Neuron (in vitro differentiated cells): ENCODE data around the gene UBQLN3.

Experiments
- H2AFZ ChIP-seq: one replicate; pipeline ENCODE4 v1.6.1; 2013; ENCODE audit warnings: low read depth, mild to moderate bottlenecking, inconsistent platforms, low read length, moderate library complexity
- H3K27me3 ChIP-seq: one replicate; pipeline ENCODE4 v1.6.1; 2013; ENCODE audit warnings: low read length; ENCODE audit not compliant: insufficient read depth
- H3K36me3 ChIP-seq: one replicate; pipeline ENCODE4 v1.6.1; 2013; ENCODE audit warnings: low read length; ENCODE audit not compliant: insufficient read depth
- H3K4me1 ChIP-seq: one replicate; pipeline ENCODE4 v1.6.1; 2013; ENCODE audit warnings: low read length; ENCODE audit not compliant: insufficient read depth
- H3K4me3 ChIP-seq: 2 replicates; pipeline ENCODE4 v1.5.1; 2013; ENCODE audit warnings: mild to moderate bottlenecking, low read length, moderate library complexity
- H3K9me3 ChIP-seq: one replicate; pipeline ENCODE4 v1.6.1; 2013; ENCODE audit warnings: low read length

Gene UBQLN3

DNA sequence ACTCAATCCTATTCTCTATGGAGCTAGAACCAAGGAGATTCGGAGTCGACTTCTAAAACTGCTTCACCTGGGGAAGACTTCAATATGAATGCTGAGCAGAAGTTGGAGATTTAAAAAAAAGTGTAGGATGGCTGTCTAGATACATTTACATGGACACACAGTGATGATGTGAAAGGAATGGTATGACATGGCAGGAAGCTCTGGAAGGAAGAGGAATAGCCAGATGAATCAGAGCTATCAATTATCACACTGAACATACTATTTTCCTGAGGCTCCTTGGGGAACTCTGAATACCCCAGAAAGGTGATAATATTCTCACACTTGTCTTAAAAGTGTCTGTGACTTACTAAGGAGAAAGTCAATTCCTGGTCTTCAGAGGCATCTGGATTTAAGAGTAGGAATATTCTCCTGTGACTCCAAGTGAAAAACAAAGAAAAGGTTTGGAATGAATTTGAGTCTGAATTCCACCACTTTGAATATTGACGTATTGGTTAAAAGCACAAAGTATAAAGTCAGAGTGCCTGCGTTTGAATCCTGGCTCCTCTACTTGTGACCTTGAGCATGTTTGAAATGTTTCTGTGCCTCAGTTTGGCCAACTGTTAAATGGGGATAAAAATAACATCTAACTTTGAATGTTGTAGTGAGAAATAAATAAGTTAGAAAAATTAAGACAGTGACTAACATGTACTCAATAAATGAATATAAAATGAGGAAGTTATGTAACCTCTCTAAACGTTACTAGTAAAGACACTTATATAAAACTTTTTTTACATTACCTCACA lies 20.0 kb downstream of the UBQLN3 start:
- H3K4me1 ChIP-seq = no peaks in the 10 kb centered on the region
- no peak overlapping the region for H2AFZ ChIP-seq
- H3K9me3 ChIP-seq = no peaks in the 10 kb centered on the region
- H3K36me3 ChIP-seq = no peaks in the 10 kb centered on the region
- no peak overlapping the region for H3K4me3 ChIP-seq
- H3K27me3 ChIP-seq = no peaks in the 10 kb centered on the region

DNA sequence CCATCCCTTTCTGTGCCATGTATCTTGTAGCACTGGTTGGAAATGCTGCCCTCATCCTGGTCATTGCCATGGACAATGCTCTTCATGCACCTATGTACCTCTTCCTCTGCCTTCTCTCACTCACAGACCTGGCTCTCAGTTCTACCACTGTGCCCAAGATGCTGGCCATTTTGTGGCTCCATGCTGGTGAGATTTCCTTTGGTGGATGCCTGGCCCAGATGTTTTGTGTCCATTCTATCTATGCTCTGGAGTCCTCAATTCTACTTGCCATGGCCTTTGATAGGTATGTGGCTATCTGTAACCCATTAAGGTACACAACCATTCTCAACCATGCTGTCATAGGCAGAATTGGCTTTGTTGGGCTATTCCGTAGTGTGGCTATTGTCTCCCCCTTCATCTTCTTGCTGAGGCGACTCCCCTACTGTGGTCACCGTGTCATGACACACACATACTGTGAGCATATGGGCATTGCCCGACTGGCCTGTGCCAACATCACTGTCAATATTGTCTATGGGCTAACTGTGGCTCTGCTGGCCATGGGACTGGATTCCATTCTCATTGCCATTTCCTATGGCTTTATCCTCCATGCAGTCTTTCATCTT lies 20.9 kb downstream of the UBQLN3 start:
- no peak overlapping the region for H2AFZ ChIP-seq

DNA sequence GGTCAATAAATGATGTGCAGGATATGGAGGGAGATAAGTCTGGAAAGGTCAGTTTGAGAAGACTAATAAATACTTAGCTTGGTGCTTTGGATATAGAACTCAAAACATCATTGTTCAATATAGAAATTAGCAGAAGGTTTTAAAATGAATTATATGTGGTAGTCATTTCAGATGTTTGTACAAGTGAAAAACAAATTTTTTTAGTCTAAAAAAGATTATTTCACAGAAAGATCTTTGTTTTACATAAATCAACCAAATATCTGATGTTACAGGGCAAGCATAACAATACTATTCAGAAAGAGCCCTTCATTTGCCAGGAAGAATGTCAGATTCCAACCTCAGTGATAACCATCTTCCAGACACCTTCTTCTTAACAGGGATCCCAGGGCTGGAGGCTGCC lies 21.4 kb downstream of the UBQLN3 start, which contains the start of gene OR52D1:
TSS of gene OR52D1 (plus strand) at position 301 of the 400 bp plus-strand sequence. CDS start at position 323, 22 bp downstream.
- Histone ChIP-seq H3K36me3 (no peaks in the 10 kb centered on the region), H2AFZ (no peak within 1 kb of the TSS), H3K9me3 (no peaks in the 10 kb centered on the region), H3K27me3 (no peaks in the 10 kb centered on the region), H3K4me3 (no peak within 1 kb of the TSS), H3K4me1 (no peaks in the 10 kb centered on the region)

More for the DNA sequence above, 20.9 kb downstream of the UBQLN3 start:
- H3K4me3 ChIP-seq = no peak overlapping the region
- no peaks in the 10 kb centered on the region for H3K4me1 ChIP-seq
- H3K27me3 ChIP-seq = no peaks in the 10 kb centered on the region
- no peaks in the 10 kb centered on the region for H3K9me3 ChIP-seq
- H3K36me3 ChIP-seq = no peaks in the 10 kb centered on the region

DNA sequence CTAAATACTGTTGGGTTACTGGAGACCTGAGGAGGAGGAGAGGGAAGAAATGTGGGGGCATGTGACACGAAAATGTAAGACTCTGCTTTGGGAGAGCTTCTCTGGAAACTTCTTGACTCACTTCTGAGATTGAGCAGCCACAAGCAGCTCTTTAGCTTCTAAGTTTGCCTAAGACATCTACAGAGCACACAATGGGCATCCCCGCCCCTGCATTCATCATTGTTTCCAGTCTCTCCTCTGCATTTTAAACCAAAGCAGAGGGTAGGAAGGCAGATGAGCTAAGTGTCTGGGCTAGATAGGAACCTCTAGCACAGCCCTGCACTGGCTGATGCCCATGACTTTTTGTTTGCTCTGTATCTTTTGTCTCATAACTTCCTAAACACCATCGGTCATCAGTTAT lies 23.3 kb downstream of the UBQLN3 start:
- no peaks in the 10 kb centered on the region for H3K27me3 ChIP-seq
- H3K9me3 ChIP-seq = no peaks in the 10 kb centered on the region
- no peaks in the 10 kb centered on the region for H3K4me1 ChIP-seq
- no peak overlapping the region for H2AFZ ChIP-seq
- no peaks in the 10 kb centered on the region for H3K36me3 ChIP-seq
- no peak overlapping the region for H3K4me3 ChIP-seq

DNA sequence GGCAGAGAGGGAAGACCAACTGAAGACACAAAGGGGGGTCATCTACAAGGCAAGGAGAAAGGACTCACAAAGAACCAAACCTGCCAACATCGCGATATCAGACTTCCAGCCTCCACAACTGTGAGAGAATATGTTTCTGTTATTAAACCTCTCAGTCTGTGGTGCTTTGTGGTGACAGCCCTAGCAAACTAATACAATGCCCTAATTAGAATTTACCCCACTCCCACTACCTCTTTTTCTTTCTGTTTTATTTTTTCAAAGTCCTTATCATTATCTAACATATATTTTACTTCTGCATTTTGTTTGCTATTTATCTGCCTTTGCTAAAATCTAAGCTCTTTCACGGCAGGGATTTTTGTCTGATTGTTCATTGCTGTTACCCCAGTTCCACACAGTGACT lies 23.8 kb downstream of the UBQLN3 start:
- no peaks in the 10 kb centered on the region for H3K27me3 ChIP-seq
- H3K36me3 ChIP-seq = no peaks in the 10 kb centered on the region
- H3K9me3 ChIP-seq = no peaks in the 10 kb centered on the region
- H3K4me3 ChIP-seq = no peak overlapping the region
- H2AFZ ChIP-seq = no peak overlapping the region
- H3K4me1 ChIP-seq = no peaks in the 10 kb centered on the region

DNA sequence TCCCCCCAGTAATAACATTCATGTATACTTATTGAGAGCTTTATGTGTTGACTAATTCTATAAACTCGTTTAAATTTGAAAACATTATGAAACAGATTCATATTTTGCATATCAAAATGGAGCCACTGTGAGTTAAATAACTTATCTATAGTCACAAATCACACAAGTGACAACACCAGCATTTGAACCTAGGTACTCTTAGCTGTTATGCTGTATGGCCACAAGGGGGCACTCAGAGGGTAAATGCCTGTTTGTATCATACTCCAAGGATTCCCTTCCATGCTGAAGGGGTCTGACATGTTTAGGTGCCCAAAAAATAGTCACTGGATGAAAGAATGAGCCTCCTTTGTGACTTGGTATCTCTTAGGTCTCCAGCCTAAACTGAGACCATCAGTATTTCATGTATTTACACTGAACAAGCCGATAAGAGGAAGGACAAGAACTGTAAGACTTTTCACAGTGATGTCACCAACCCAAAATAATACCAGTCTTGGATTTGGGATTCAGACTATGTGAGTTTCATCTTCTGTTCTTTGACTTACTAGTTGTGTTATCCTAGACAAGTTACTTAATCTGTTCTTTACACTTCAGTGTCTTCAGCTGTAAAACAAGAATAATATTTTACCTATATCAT lies 33.5 kb downstream of the UBQLN3 start:
- Histone ChIP-seq H3K27me3 (no peaks in the 10 kb centered on the region), H3K4me3 (no peak overlapping the region), H3K9me3 (no peaks in the 10 kb centered on the region)

DNA sequence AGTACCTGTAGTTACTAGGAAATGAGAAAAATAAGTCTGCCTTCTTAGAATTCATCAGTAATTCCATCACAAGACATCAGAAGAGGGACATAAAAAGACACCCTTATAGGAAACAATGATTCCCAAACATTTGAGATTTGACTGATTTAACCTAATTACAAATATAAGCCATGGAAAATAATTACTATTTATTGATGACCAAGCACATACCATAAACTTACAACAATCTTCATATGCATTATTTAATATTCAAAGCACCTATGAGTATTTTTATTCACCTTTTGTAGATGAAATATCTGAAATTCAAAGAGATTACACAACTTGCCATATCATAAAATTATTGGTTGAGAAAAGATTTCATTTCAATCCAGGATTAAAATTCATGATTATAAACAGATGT lies 35.8 kb downstream of the UBQLN3 start:
- H3K27me3 ChIP-seq = no peaks in the 10 kb centered on the region
- no peaks in the 10 kb centered on the region for H3K4me1 ChIP-seq

More for the DNA sequence above, 33.5 kb downstream of the UBQLN3 start:
- Histone ChIP-seq H3K36me3 (no peaks in the 10 kb centered on the region), H3K4me1 (no peaks in the 10 kb centered on the region), H2AFZ (no peak overlapping the region)

DNA sequence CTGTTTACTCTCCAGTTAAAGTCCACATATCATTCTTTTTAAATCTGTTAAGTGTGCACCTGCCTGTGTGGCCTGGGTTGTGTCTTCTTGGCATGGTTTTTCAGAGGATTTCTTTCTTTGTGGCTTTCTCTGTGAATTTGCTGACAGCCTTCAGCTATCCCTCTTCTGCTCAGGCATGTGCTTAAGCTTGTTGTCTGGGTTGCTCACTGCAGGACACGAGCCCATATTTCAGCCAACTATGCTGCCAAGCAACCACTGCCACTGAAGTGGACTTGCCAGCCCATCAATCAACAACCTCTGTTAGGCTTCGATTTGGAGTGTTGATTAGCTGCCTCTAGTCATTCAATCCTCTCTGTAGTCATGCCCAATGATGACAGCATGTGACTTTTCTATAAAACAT lies 42.2 kb downstream of the UBQLN3 start:
- H2AFZ ChIP-seq = no peak overlapping the region
- no peaks in the 10 kb centered on the region for H3K4me1 ChIP-seq
- no peaks in the 10 kb centered on the region for H3K27me3 ChIP-seq
- H3K9me3 ChIP-seq = no peaks in the 10 kb centered on the region
- no peaks in the 10 kb centered on the region for H3K36me3 ChIP-seq
- H3K4me3 ChIP-seq = no peak overlapping the region

More for the DNA sequence above, 35.8 kb downstream of the UBQLN3 start:
- H2AFZ ChIP-seq = no peak overlapping the region
- H3K9me3 ChIP-seq = no peaks in the 10 kb centered on the region
- H3K4me3 ChIP-seq = no peak overlapping the region
- H3K36me3 ChIP-seq = no peaks in the 10 kb centered on the region

DNA sequence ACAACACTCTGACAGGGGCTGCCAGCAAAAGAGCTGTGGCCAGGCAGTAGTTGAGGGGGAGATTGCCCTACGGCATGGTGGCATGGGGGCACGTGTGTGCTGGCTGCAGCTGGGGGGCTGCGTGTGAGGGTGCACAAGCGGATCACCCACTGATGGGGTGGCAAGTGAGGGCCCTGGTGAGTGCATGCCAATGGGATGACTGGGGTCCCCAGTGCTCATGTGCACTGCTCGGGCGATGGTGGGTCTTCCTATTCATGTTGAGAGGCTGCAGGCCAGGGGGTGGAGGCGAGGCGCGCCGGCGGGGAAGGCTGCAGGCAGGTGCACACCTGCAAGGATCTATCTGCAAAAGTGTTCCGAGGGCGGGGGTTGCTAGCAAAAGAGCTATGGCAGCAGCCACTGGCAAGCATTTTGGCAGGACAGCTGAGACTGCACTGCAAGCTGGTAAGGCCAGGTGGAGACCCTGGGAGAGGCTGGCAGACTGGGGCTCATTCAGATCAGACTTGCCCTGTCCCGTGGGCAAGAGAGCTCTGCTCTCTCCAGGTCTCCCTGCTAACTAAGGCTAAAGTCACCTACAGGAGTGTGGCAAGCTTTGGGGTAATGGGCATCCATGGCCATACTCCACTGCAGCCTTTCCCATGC lies 48.7 kb downstream of the UBQLN3 start:
- H3K4me1 ChIP-seq = no peaks in the 10 kb centered on the region
- H3K9me3 ChIP-seq = no peaks in the 10 kb centered on the region
- no peaks in the 10 kb centered on the region for H3K36me3 ChIP-seq
- no peaks in the 10 kb centered on the region for H3K27me3 ChIP-seq
- H3K4me3 ChIP-seq = no peak overlapping the region
- no peak overlapping the region for H2AFZ ChIP-seq
